ENCODE measurements around the gene FHOD3.

DNA sequence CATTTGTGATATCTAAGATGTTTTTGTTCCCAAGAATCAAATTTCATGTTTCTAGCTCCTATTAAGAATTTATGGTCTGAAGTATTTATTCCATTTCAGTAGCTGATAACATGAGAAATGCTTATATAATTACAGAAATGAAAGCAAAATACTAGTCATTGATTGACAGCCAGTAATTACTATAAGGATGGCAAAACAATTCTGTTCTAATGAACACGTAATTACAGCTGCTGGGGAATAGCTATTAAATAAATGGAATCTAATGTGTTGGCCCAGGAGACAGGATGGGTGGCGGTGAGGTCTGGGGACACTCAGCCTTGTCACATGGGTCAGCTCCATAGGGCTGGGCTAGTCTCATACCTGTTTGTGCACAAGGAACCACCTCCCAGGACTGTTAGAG is 263.5 kb downstream of the FHOD3 start:
- TF ChIP-seq, protein P1, sequence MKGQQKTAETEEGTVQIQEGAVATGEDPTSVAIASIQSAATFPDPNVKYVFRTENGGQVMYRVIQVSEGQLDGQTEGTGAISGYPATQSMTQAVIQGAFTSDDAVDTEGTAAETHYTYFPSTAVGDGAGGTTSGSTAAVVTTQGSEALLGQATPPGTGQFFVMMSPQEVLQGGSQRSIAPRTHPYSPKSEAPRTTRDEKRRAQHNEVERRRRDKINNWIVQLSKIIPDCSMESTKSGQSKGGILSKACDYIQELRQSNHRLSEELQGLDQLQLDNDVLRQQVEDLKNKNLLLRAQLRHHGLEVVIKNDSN (IDR thresholded peaks at IDR 0.05), result no peak
- TF ChIP-seq FOXM1 (IDR thresholded peaks at IDR 0.05; ENCODE audit: borderline replicate concordance, low read depth), result no peak
- TF ChIP-seq NFIC (IDR thresholded peaks at IDR 0.05), result no peak
- TF ChIP-seq CEBPB (IDR thresholded peaks at IDR 0.05), result no peak

Data from Ishikawa (cell line).